MM.1S (cell line): Measurements from ENCODE around the gene GPI.

Experiments
- DNase-seq: peaks from one replicate; pipeline ENCODE4 v3.0.0-alpha.2; 2015
- H2AFZ ChIP-seq: fragments of 300-600 bp; sonication (generic); 2 replicates; pipeline ENCODE4 v1.6.0; 2016; ENCODE audit warnings: antibody characterized with exemption, low read length
- H3F3A ChIP-seq: fragments of 300-600 bp; sonication (generic); 2 replicates; pipeline ENCODE4 v1.6.1; 2016; ENCODE audit warnings: mild to moderate bottlenecking, antibody characterized with exemption, low read length, moderate library complexity, mixed read lengths; ENCODE audit not compliant: insufficient read depth
- H3K27ac ChIP-seq: fragments of 300-600 bp; sonication (generic); 2 replicates; pipeline ENCODE4 v1.5.1; 2016; ENCODE audit warnings: mild to moderate bottlenecking, low read length
- H3K27me3 ChIP-seq: fragments of 300-600 bp; sonication (generic); replicated peaks from 2 replicates; pipeline ENCODE4 v1.6.0; 2016; ENCODE audit warnings: low read length; ENCODE audit not compliant: insufficient read depth
- H3K36me3 ChIP-seq: fragments of 300-600 bp; sonication (generic); replicated peaks from 2 replicates; pipeline ENCODE4 v1.6.1; 2016; ENCODE audit warnings: mild to moderate bottlenecking, low read length, mixed read lengths; ENCODE audit not compliant: insufficient read depth
- H3K4me1 ChIP-seq: fragments of 300-600 bp; sonication (generic); 2 replicates; pipeline ENCODE4 v1.6.1; 2016; ENCODE audit warnings: low read length, mixed read lengths
- H3K4me2 ChIP-seq: fragments of 300-600 bp; sonication (generic); 2 replicates; pipeline ENCODE4 v1.6.0; 2016; ENCODE audit warnings: low read depth, low read length
- H3K4me3 ChIP-seq: fragments of 300-600 bp; sonication (generic); 2 replicates; pipeline ENCODE4 v1.5.1; 2016; ENCODE audit warnings: low read length, mixed read lengths
- H3K79me2 ChIP-seq: fragments of 300-600 bp; sonication (generic); 2 replicates; pipeline ENCODE4 v1.6.1; 2016; ENCODE audit warnings: mixed run types, low read length, mixed read lengths
- H3K9ac ChIP-seq: fragments of 300-600 bp; sonication (generic); 2 replicates; pipeline ENCODE4 v1.6.1; 2016; ENCODE audit warnings: low read length, mixed read lengths
- H3K9me2 ChIP-seq: fragments of 300-600 bp; sonication (generic); replicated peaks from 2 replicates; pipeline ENCODE4 v1.6.1; 2016; ENCODE audit warnings: mild to moderate bottlenecking, low read length, mixed read lengths; ENCODE audit not compliant: insufficient read depth
- H3K9me3 ChIP-seq: fragments of 300-600 bp; sonication (generic); replicated peaks from 2 replicates; pipeline ENCODE4 v1.6.1; 2016; ENCODE audit warnings: mild to moderate bottlenecking, low read length, mixed read lengths; ENCODE audit not compliant: insufficient read depth
- H4K20me1 ChIP-seq: fragments of 300-600 bp; sonication (generic); 2 replicates; pipeline ENCODE4 v1.6.1; 2016; ENCODE audit warnings: mild to moderate bottlenecking, low read length, moderate library complexity, mixed read lengths; ENCODE audit not compliant: insufficient read depth
- CTCF ChIP-seq: fragments of 300-600 bp; sonication (generic); IDR thresholded peaks from 2 replicates; pipeline ENCODE4 v1.5.1; 2016; ENCODE audit warnings: antibody characterized with exemption, low read length, mixed read lengths
- EZH2 ChIP-seq: fragments of 300-600 bp; sonication (generic); optimal IDR thresholded peaks from 2 replicates; pipeline ENCODE3; 2017; ENCODE audit warnings: low read depth, mild to moderate bottlenecking, antibody characterized with exemption, low read length, mixed read lengths
- EZH2phosphoT487 ChIP-seq: fragments of 300-600 bp; sonication (generic); IDR thresholded peaks from 2 replicates; pipeline ENCODE4 v1.6.1; 2018; ENCODE audit warnings: antibody characterized with exemption, low read length

GPI gene

GRCh38 chr19:34426096-34426661 lies 61.2 kb downstream of the GPI start:
- H3K4me2 ChIP-seq, result no peak overlapping the region

GRCh38 chr19:34428549-34429285 lies 63.7 kb downstream of the GPI start:
- peak; percentile 41 for DNase-seq
- no peaks in the 10 kb centered on the region for H3K27me3 ChIP-seq
- peak overlapping the region; percentile 81 for H3K4me3 ChIP-seq
- no peaks in the 10 kb centered on the region for H3K9me3 ChIP-seq
- peak overlapping the region; percentile 100 for H2AFZ ChIP-seq
- H3F3A ChIP-seq, result peaks cover 23% of the 10 kb centered on the region
- peak overlapping the region; percentile 64 for H3K27ac ChIP-seq
- peaks cover 9% of the 10 kb centered on the region; the same call in 1 of the 2 replicates for H3K36me3 ChIP-seq
- no peaks in the 10 kb centered on the region for H3K9me2 ChIP-seq
- H3K79me2 ChIP-seq, result peaks cover 59% of the 10 kb centered on the region
- peak overlapping the region; percentile 98 for H3K4me2 ChIP-seq
- H3K9ac ChIP-seq, result peak overlapping the region; percentile 98
- peaks cover 41% of the 10 kb centered on the region for H4K20me1 ChIP-seq
- TF ChIP-seq CTCF (no peak), EZH2 (no peak), EZH2phosphoT487 (no peak)
- peaks cover 8% of the 10 kb centered on the region for H3K4me1 ChIP-seq

More at GRCh38 chr19:34426096-34426661, 61.2 kb downstream of the GPI start:
- peaks cover 23% of the 10 kb centered on the region for H3F3A ChIP-seq
- H3K9me3 ChIP-seq, result no peaks in the 10 kb centered on the region
- H3K36me3 ChIP-seq, result peaks cover 2% of the 10 kb centered on the region; the same call in 1 of the 2 replicates
- TF ChIP-seq EZH2phosphoT487, result no peak
- no peak for TF ChIP-seq CTCF
- no peak for TF ChIP-seq EZH2
- H3K27me3 ChIP-seq, result no peaks in the 10 kb centered on the region
- H3K9me2 ChIP-seq, result no peaks in the 10 kb centered on the region
- peaks cover 20% of the 10 kb centered on the region for H4K20me1 ChIP-seq
- peaks cover 8% of the 10 kb centered on the region for H3K4me1 ChIP-seq
- no peak for DNase-seq
- peaks cover 34% of the 10 kb centered on the region for H3K79me2 ChIP-seq
- no peak overlapping the region for H3K9ac ChIP-seq
- H2AFZ ChIP-seq, result no peak overlapping the region
- H3K4me3 ChIP-seq, result no peak overlapping the region
- H3K27ac ChIP-seq, result no peak overlapping the region

- H3F3A ChIP-seq, result peaks cover 23% of the 10 kb centered on the region
- H2AFZ ChIP-seq, result no peak overlapping the region
- peaks cover 11% of the 10 kb centered on the region; the same call in 1 of the 2 replicates for H3K36me3 ChIP-seq
- peak overlapping the region; percentile 81 for H3K4me3 ChIP-seq
- no peaks in the 10 kb centered on the region for H3K27me3 ChIP-seq
- H3K4me2 ChIP-seq, result peak overlapping the region; percentile 98
- H4K20me1 ChIP-seq, result peaks cover 41% of the 10 kb centered on the region
- peaks cover 8% of the 10 kb centered on the region for H3K4me1 ChIP-seq
- no peak for DNase-seq
- TF ChIP-seq CTCF, result no peak
- TF ChIP-seq EZH2phosphoT487, result no peak
- TF ChIP-seq EZH2, result no peak
- no peaks in the 10 kb centered on the region for H3K9me2 ChIP-seq
- peaks cover 68% of the 10 kb centered on the region for H3K79me2 ChIP-seq
- no peak overlapping the region for H3K27ac ChIP-seq
- peak overlapping the region; percentile 98; the same call in 1 of the 2 replicates for H3K9ac ChIP-seq
- H3K9me3 ChIP-seq, result no peaks in the 10 kb centered on the region
Measured at GRCh38 chr19:34429553-34429952, 64.6 kb downstream of the GPI start.
